Retinal pigment epithelial cell (primary cell): Measurements from ENCODE around the gene ACOX1.

ENCODE experiments used
- DNase-seq: peaks from one replicate; pipeline ENCODE4 v3.0.0-alpha.2; 2010; ENCODE audit warnings: low read depth
- H3K4me3 ChIP-seq: 2 replicates; pipeline ENCODE4 v1.5.1; 2011; ENCODE audit warnings: mild to moderate bottlenecking, low read length, control low read depth, moderate library complexity
- TF ChIP-seq, protein P1 (sequence below): conservative IDR thresholded peaks from 2 replicates; pipeline ENCODE4 v1.5.1; 2011; ENCODE audit warnings: low read depth, low read length, control low read depth, inconsistent platforms

The ACOX1 gene

DNA sequence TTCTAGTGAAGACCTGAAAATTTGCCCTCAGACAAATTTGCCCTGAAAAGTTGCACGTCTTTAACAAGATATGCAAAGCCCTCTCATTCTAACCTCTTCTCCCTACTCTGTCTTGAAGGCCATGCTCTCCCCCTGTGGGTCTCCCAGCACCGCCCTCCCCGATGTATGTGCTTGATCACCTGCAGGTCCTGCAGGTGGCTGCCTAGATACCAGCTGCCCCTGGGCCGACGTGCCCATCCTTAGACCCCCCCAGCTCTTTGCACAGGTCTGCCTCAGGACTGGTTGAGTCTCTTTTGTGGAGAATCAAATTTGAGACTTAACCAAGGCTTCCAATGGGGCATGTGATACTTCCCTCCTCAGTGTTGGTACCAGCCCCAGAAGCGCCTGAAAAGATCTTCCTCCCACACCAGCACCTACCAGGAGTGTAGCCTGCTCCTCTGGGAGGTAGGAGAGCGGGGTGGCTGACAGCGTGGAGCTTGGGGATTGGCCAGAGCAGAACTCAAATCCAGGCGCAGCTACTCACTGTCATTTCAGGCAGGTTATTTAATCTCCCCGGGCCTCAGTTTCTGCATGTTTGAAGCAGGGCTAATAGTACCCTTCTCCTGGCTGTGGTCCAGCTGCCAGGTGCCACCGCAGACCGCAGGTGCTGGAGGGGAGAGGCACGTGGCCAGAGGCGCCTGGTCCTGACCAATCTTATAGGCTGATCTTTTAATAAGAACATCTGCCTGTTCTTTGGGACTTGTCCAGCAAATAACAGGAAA, 69.7 kb downstream of the ACOX1 start:
- DNase-seq: no peak
- TF ChIP-seq, protein P1, sequence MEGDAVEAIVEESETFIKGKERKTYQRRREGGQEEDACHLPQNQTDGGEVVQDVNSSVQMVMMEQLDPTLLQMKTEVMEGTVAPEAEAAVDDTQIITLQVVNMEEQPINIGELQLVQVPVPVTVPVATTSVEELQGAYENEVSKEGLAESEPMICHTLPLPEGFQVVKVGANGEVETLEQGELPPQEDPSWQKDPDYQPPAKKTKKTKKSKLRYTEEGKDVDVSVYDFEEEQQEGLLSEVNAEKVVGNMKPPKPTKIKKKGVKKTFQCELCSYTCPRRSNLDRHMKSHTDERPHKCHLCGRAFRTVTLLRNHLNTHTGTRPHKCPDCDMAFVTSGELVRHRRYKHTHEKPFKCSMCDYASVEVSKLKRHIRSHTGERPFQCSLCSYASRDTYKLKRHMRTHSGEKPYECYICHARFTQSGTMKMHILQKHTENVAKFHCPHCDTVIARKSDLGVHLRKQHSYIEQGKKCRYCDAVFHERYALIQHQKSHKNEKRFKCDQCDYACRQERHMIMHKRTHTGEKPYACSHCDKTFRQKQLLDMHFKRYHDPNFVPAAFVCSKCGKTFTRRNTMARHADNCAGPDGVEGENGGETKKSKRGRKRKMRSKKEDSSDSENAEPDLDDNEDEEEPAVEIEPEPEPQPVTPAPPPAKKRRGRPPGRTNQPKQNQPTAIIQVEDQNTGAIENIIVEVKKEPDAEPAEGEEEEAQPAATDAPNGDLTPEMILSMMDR: no peak
- no peak overlapping the region for H3K4me3 ChIP-seq

DNA sequence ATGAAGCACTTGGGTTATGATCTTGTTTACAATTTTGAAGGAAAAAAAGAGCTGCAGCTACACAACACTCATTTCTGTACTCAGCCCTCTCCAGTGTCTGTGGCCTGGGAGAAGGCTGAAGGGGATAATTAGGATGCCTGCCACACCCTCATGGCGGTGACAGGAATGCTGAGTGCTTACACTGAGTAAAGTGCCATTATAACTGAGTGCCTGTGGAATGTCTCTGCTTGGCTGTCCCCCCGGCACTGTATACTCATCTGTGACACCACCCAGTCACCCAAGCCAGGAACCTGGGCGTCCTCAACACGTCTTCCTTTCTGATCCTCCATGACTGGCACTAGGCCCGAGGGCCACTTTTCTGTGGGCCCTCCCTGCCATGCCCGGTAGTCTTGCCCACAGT, 70.8 kb downstream of the ACOX1 start:
- no peak overlapping the region for H3K4me3 ChIP-seq
- TF ChIP-seq, protein P1: no peak
- DNase-seq: no peak

DNA sequence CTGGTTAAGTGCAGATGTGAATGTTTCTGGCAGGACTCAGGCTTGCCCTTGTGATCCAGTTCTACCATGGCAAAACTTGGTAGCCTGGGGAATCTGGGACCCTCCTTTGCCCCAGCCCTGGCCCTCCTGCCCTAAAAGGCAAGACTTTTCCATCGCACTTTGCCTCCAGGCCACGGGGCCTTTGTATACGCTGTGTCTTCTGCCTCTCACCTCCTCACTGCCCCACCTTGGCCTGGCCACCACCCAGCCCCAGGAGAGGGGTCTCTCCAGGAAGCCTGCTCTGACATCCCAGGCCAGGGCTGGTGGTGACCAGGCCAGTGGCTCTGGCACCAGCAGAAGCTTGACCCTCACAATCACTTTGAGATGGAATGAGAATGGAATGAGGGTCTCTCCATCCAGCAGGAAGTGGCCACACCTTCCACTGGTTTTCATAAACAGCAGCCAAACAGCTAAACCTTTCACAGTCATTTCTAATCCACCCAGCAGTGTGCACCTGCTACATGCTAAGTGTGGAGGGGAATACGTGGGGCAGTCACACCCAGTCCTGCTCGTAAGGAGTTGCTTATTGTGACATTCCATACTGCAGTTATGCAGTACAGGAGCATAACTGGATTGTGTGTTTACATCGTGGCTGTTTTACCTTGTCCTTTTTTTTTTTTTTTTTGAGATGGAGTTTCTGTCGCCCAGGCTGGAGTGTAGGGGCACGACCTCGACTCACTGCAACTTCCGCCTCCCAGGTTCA, 72.7 kb downstream of the ACOX1 start:
- H3K4me3 ChIP-seq: no peak overlapping the region
- DNase-seq: no peak
- TF ChIP-seq, protein P1: no peak

DNA sequence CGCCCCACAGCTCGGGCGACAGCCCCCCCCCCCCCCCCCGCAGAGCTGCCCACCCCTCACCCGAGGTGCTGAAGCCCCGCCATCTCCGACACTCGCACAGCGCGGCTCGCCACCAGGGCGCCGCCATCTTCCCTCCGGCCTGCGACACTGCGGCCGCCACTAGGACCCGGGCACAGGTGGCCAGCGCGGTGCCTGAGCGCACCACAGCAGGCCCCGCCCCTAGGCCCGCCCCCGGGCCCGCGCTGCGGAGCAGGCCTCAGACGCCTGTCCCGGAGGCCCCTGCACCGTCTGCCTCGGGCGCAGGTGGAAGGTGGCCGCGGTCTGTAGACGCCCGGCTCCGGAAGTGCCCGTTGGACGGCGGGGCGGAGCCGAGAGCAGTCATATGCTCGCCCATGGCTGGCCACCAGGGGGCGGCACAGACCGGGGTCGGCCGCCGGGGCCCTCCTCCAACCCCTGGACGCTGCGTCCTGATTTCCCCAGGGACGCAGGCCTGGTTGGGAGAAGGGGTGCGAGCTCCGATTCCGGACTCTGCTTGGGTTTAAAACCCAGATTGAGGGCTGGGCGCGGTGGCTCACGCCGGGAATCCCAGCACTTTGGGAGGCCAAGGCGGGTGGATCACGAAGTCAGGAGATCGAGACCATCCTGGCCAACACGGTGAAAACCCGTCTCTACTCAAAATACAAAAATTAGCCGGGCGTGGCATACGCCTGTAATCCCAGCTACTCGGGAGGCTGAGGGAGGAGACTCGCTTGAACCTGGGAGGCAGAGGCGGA, 74.0 kb downstream of the ACOX1 start, which contains the start of gene MRPL38:
TSS of gene MRPL38 (minus strand) at position 136 of the 773 bp plus-strand sequence. CDS start at position 127, 9 bp downstream.
- H3K4me3 ChIP-seq: peak within 1 kb of the TSS; percentile 75
- TF ChIP-seq, protein P1: peak; percentile 81
- peak; percentile 81 for DNase-seq

DNA sequence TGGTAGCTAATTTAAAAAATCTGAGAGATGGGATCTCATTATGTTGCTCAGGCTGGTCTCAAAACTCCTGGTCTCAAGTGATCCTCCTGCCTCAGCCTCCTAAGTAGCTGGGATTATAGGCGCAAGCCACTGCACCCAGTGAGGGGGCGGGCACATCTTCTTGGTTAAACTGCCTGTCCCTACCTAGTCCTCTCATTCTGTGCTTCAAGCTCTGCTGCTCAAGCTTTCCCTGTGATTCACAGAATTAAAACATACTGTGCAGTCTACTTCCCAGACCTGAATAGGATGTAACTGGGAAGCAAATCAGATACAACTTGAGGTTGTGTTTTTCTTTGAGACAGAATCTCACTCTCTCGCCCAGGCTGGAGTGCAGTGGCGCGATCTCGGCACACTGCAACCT, 76.6 kb downstream of the ACOX1 start:
- TF ChIP-seq, protein P1: no peak
- no peak overlapping the region for H3K4me3 ChIP-seq

DNA sequence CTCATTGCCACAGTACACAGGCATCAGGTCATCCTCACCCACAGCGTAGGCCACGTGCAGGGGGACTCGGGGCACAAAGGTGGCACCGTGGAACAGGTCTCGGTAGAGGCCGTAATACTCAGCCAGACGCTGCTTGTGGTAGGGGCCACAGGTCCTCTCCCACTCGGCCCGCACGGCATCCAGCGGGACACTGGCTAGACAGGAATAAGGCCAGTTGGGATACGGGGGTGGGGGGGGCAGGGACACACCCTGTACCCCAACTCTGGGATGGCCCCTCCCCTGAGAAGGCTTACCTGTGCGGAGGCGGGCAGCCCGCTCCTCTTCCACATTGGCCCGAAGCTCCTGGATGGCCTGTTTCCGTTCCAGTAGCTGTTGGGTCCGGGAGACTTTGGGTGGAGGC, 77.2 kb downstream of the ACOX1 start:
- H3K4me3 ChIP-seq: no peak overlapping the region
- TF ChIP-seq, protein P1: no peak
- DNase-seq: no peak

More for the DNA sequence above, 76.6 kb downstream of the ACOX1 start:
- no peak for DNase-seq
